K562 (cell line): ENCODE results near the gene KIF26B. TPM values are rescaled to one million over a fixed set of nuclear protein-coding genes. Genes with fewer than 3 reads are reported as not detected.

Source experiments
- ATAC-seq: fragments of 200-7000 bp; cut with Tn5 transposase; 3 replicates; pipeline ENCODE4 v1.9.1; 2020; ENCODE audit warnings: moderate library complexity
- BruUV-seq: library from RNA; stranded (reverse); fragments of 400-500 nt; replicated peaks from 2 replicates; lab custom pipeline; 2021; lab: Mats Ljungman, UMichigan
- CTCF ChIA-PET: fragments of 300-600 bp; formaldehyde crosslinking; extraction: SDS; loops from one replicate; lab custom pipeline; 2021; ENCODE audit warnings: low intra/inter-chr PET ratio; lab: Yijun Ruan, JAX
- POLR2A ChIA-PET: fragments of 300-600, 350-650 bp; sonication (Branson Sonifier 250); formaldehyde crosslinking; extraction: SDS; loops from one replicate; lab custom pipeline; 2021; ENCODE audit warnings: antibody characterized with exemption, inconsistent platforms; lab: Yijun Ruan, JAX
- DNase-seq, 4 experiments: peaks; one replicate each; pipeline versions ENCODE4 v3.0.0 to v3.0.0-alpha.2; 2011 to 2018; ENCODE audit warnings: low spot score in 3 of 4, mixed read lengths in 3 of 4; ENCODE audit errors: extremely low read depth in 1 of 4
- FAIRE-seq: peaks from 2 replicates; lab custom pipeline; 2011; peaks lifted over from hg19 to GRCh38; lab: Jason Lieb, UNC
- H2AFZ ChIP-seq: 2 replicates; pipeline ENCODE4 v1.6.0; 2011; ENCODE audit warnings: low read depth, low read length, control low read depth, inconsistent platforms
- H3K27ac ChIP-seq: fragments of 200-600 bp; 3 replicates; pipeline ENCODE4 v1.8.0; 2011; ENCODE audit warnings: low read depth, mild to moderate bottlenecking, control low read depth, inconsistent platforms, low read length, moderate library complexity, mixed read lengths; ENCODE audit errors: extremely low read depth
- H3K27me3 ChIP-seq, 2 experiments: fragments of 300-600 bp in 1 of 2; 2 replicates in 1 of 2; 3 replicates in 1 of 2; pipeline versions ENCODE4 v1.6.0 to v1.8.0; 2011; ENCODE audit warnings: inconsistent platforms in 2 of 2, low read length in 2 of 2, mild to moderate bottlenecking in 1 of 2, mixed read lengths in 1 of 2, moderate library complexity in 1 of 2; ENCODE audit not compliant: control insufficient read depth in 2 of 2, insufficient read depth in 2 of 2
- H3K36me3 ChIP-seq: fragments of 300-600 bp; 3 replicates; pipeline ENCODE4 v1.8.0; 2011; ENCODE audit warnings: mild to moderate bottlenecking, low read length, inconsistent platforms; ENCODE audit not compliant: control insufficient read depth, insufficient read depth
- H3K4me1 ChIP-seq, 2 experiments: fragments of 200-600 bp in 1 of 2; replicated peaks in 1 of 2; 2 replicates in 1 of 2; 3 replicates in 1 of 2; pipeline versions ENCODE4 v1.5.1 to v1.8.0; 2011; ENCODE audit warnings: inconsistent platforms in 2 of 2, low read length in 2 of 2, mild to moderate bottlenecking in 1 of 2, mixed read lengths in 1 of 2, moderate library complexity in 1 of 2; ENCODE audit not compliant: control insufficient read depth in 2 of 2, insufficient read depth in 2 of 2
- H3K4me2 ChIP-seq: 2 replicates; pipeline ENCODE4 v1.6.1; 2011; ENCODE audit warnings: low read length, control low read depth, inconsistent platforms, mixed read lengths; ENCODE audit not compliant: insufficient read depth
- H3K4me3 ChIP-seq: fragments of 200-600 bp; sonication (generic), shearing (Covaris generic); 2 replicates; pipeline ENCODE4 v1.5.1; 2016; ENCODE audit warnings: control low read depth, inconsistent platforms
- H3K79me2 ChIP-seq: fragments of 200-600 bp; 3 replicates; pipeline ENCODE4 v1.8.0; 2011; ENCODE audit warnings: low read length, inconsistent platforms; ENCODE audit not compliant: control insufficient read depth, insufficient read depth
- H3K9ac ChIP-seq, 2 experiments: 2 replicates each; pipeline versions ENCODE4 v1.6.0 to v1.6.1; 2011; ENCODE audit warnings: low read depth in 2 of 2, low read length in 2 of 2, control low read depth in 1 of 2, inconsistent platforms in 1 of 2, mild to moderate bottlenecking in 1 of 2, mixed read lengths in 1 of 2; ENCODE audit not compliant: insufficient read depth in 1 of 2
- H3K9me1 ChIP-seq: one replicate; pipeline ENCODE4 v1.6.0; 2011; ENCODE audit warnings: inconsistent platforms, mild to moderate bottlenecking, low read length, moderate library complexity; ENCODE audit not compliant: control insufficient read depth, insufficient read depth
- H3K9me3 ChIP-seq: replicated peaks from 2 replicates; pipeline ENCODE4 v1.5.1; 2011; ENCODE audit warnings: low read depth, low read length, inconsistent platforms; ENCODE audit not compliant: control insufficient read depth, insufficient read depth
- H4K20me1 ChIP-seq: replicated peaks from 2 replicates; pipeline ENCODE4 v1.6.1; 2011; ENCODE audit warnings: low read length, inconsistent platforms, mixed read lengths; ENCODE audit not compliant: control insufficient read depth, insufficient read depth
- EZH2 ChIP-seq: IDR thresholded peaks from 2 replicates; pipeline ENCODE4 v1.6.1; 2012; ENCODE audit warnings: low read depth, mild to moderate bottlenecking, inconsistent platforms, low read length, borderline replicate concordance
- PRMT5 ChIP-seq: sonication (generic); formaldehyde crosslinking; IDR thresholded peaks from 2 replicates; pipeline ENCODE4 v1.5.0; 2020; ENCODE audit warnings: missing genetic modification reagents
- TAL1 ChIP-seq: fragments of 450-650 bp; IDR thresholded peaks from 2 replicates; pipeline ENCODE4 v1.6.1; 2016; ENCODE audit warnings: mild to moderate bottlenecking
- WGBS: fragments of 100-300 bp; shearing (Covaris generic); methylation state at CpG from one replicate; pipeline ENCODE4 v1.1.6; 2016; ENCODE audit warnings: low coverage, mixed read lengths; ENCODE audit not compliant: insufficient coverage; ENCODE audit errors: missing lambda C conversion rate; 5-methylcytosine and 5-hydroxymethylcytosine counted together
- in situ Hi-C: fragments of 300-500 bp; cut with MboI; formaldehyde crosslinking; loops from 4 replicates; pipeline ENCODE4 v1.15.0; 2018; ENCODE audit warnings: inconsistent platforms, mixed read lengths
- intact Hi-C: fragments of 100-400 bp; cut with micrococcal nuclease; formaldehyde crosslinking; loops from 2 replicates; pipeline ENCODE4 v1.14.2; 2022
- polyA plus RNA-seq, 8 experiments: library from polyadenylated mRNA; depleted of rRNA in 4 of 8; stranded (reverse) in 5 of 8; unstranded in 3 of 8; fragments of >200 nt; fragmentation: Nextera tagmentation in 2 of 8; fragmentation: Illumina TruSeq in 1 of 8; extraction: Ambion mirVana in 2 of 8; extraction: Trizol in 1 of 8; gene quantifications; 2 replicates each; pipeline versions ENCODE4 v1.2.1 to v1.2.3, GENCODE V29; 2011 to 2014; ENCODE audit warnings: inconsistent platforms in 1 of 8, missing spikeins in 1 of 8
- total RNA-seq, 7 experiments: library from RNA; depleted of rRNA in 6 of 7; stranded (reverse); fragments of >200 nt in 6 of 7; fragmentation: Illumina TruSeq in 2 of 7; extraction: Trizol in 2 of 7; gene quantifications; 2 replicates each; pipeline versions ENCODE4 v1.2.1 to v1.2.3, GENCODE V29; 2011 to 2021; ENCODE audit warnings: low replicate concordance in 1 of 7
- TF ChIP-seq, protein P1 (sequence below), 2 experiments: fragments of 450-650 bp; conservative IDR thresholded peaks; 2 replicates each; pipeline ENCODE4 v1.6.1; 2017; ENCODE audit warnings: mild to moderate bottlenecking in 2 of 2, moderate library complexity in 2 of 2

Gene KIF26B
- total and polyA plus RNA-seq, 9 of the 15 experiments (the other 6 are each of a cell fraction or from before 2014, with no cell fraction given) = 0.02 to 0.08 (median 0.03) TPM; not detected in 6

DNA sequence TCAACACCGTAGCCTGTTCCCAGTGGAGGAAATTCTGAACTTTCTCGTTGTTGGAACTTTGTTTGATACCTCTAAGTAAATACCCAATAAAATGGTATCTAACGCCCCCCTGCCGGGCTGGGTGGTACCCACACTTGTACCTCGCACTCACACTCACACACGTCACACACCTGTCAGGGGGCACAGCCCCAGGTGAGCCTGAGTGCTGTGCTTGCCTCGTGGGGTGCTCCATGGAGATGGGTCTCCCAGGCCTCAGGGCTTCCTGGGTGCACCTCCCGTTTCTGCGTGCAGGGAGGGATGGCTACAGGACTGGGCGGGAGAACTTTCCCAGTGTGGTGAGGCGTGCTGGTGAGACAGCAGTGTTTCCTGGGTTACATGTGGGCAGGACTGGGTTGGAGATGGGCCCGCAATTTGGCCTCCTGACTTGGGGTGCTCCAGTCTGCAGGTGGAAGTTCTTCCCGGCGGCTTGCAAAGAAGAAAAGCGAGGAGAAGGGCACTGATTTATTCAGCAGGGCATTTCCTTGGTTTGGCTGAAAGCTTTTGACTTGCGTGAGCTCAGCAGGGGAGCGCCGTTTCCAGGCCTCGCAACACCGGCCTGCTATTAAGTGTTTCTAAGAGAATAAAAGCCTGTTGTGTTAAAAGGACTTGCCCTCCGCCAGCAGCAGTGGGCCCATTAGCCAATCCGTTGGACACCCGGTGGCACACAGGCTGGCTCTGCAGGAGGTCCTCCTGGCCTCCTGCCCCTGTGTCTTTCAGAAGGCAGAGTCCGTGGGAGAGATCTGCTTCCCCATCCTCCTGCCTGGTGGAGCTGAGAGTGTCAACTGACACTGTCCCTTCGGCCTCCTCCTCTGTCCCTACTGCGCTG lies 79.7 kb downstream of the KIF26B start:
- no peak for ATAC-seq
- peaks cover 48 to 76% of the 10 kb centered on the region in 2 experiments for H3K27me3 ChIP-seq
- H3K36me3 ChIP-seq = no peaks in the 10 kb centered on the region
- in situ Hi-C loops = no loop called here
- no peak overlapping the region for H3K9ac ChIP-seq
- H2AFZ ChIP-seq = no peak overlapping the region
- no peak overlapping the region for H3K27ac ChIP-seq
- intact Hi-C loops = no loop called here
- no peak overlapping the region for H3K4me3 ChIP-seq
- DNase-seq = no peak
- H3K4me2 ChIP-seq = no peak overlapping the region
- no peaks in the 10 kb centered on the region for H3K9me3 ChIP-seq
- FAIRE-seq = no peak
- no peaks in the 10 kb centered on the region for H3K4me1 ChIP-seq
- WGBS = 0% methylated on average over 26 of the region's 26 CpGs
- CTCF ChIA-PET = no interaction called here
- H3K9me1 ChIP-seq = no peaks in the 10 kb centered on the region
- H4K20me1 ChIP-seq = no peaks in the 10 kb centered on the region
- no peak for TF ChIP-seq TAL1
- TF ChIP-seq EZH2 = 0 out of 2 replicates have a peak, but pooled peaks have one; percentile 49
- TF ChIP-seq, protein P1, sequence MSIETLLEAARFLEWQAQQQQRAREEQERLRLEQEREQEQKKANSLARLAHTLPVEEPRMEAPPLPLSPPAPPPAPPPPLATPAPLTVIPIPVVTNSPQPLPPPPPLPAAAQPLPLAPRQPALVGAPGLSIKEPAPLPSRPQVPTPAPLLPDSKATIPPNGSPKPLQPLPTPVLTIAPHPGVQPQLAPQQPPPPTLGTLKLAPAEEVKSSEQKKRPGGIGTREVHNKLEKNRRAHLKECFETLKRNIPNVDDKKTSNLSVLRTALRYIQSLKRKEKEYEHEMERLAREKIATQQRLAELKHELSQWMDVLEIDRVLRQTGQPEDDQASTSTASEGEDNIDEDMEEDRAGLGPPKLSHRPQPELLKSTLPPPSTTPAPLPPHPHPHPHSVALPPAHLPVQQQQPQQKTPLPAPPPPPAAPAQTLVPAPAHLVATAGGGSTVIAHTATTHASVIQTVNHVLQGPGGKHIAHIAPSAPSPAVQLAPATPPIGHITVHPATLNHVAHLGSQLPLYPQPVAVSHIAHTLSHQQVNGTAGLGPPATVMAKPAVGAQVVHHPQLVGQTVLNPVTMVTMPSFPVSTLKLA (conservative IDR thresholded peaks at IDR 0.05) = no peak
- TF ChIP-seq PRMT5 = no peak
- BruUV-seq = no TSS peak
- POLR2A ChIA-PET = no interaction called here
- no peaks in the 10 kb centered on the region for H3K79me2 ChIP-seq
